Tibial nerve (tissue), 4 donors: ENCODE data around the gene FOXE3. TPM values are rescaled to one million over a fixed set of nuclear protein-coding genes. Genes with fewer than 3 reads are reported as not detected.
A peak's percentile ranks its signal among the peaks of the same experiment; 100 is the strongest.

Experiments used
- DNase-seq, 2 donors: peaks; one replicate each; pipeline ENCODE4 v3.0.0-alpha.2; 2019; ENCODE audit warnings: low spot score in 2 of 2
- H3K27ac ChIP-seq, 4 donors: fragments of 200-600 bp; sonication (generic) in 3 of 4; one replicate each; pipeline ENCODE4 v1.5.1; 2017 to 2019; ENCODE audit warnings: mild to moderate bottlenecking in 1 of 4
- H3K27me3 ChIP-seq, 2 donors: fragments of 200-600 bp; sonication (generic) in 1 of 2; one replicate each; pipeline versions ENCODE4 v1.5.1 to v1.6.0; 2017 to 2019
- H3K36me3 ChIP-seq, 3 donors: fragments of 200-600 bp; sonication (generic); one replicate each; pipeline ENCODE4 v1.5.1; 2018 to 2019
- H3K4me1 ChIP-seq, 4 donors: fragments of 200-600 bp; sonication (generic) in 3 of 4; one replicate each; pipeline ENCODE4 v1.5.1; 2017 to 2019
- H3K4me3 ChIP-seq, 4 donors: fragments of 200-600 bp; sonication (generic) in 3 of 4; one replicate each; pipeline ENCODE4 v1.5.1; 2017 to 2019; ENCODE audit warnings: mild to moderate bottlenecking in 1 of 4, moderate library complexity in 1 of 4
- H3K9me3 ChIP-seq, 4 donors: fragments of 200-600 bp; sonication (generic) in 3 of 4; one replicate each; pipeline ENCODE4 v1.5.1; 2017 to 2019
- CTCF ChIP-seq, 5 experiments: fragments of 200-600 bp in 3 of 5; fragments of 450-650 bp in 2 of 5; sonication (generic) in 3 of 5; IDR thresholded peaks; one replicate each; pipeline ENCODE4 v1.5.1; 2016 to 2019; ENCODE audit warnings: antibody characterized with exemption in 5 of 5, mild to moderate bottlenecking in 3 of 5, moderate library complexity in 2 of 5
- EP300 ChIP-seq, 2 donors: sonication (generic); formaldehyde crosslinking; IDR thresholded peaks; one replicate each; pipeline ENCODE4 v1.6.1; 2017; ENCODE audit warnings: antibody characterized with exemption in 2 of 2, mild to moderate bottlenecking in 1 of 2
- POLR2A ChIP-seq, 2 donors: fragments of 450-650 bp; IDR thresholded peaks; one replicate each; pipeline ENCODE4 v1.6.1; 2017; ENCODE audit warnings: antibody characterized with exemption in 2 of 2, mild to moderate bottlenecking in 2 of 2, moderate library complexity in 2 of 2
- WGBS, 2 donors: methylation state at CpG; one replicate each; pipeline ENCODE4 v1.1.5; 2018; 5-methylcytosine and 5-hydroxymethylcytosine counted together
- total RNA-seq, 4 donors: library from RNA; depleted of rRNA; stranded (reverse); fragments of >200 nt; gene quantifications; one replicate each; pipeline ENCODE4 v1.1.0, GENCODE V29; 2016

Gene FOXE3
- total RNA-seq, 4 donors from 2014 or later = 0.21 to 0.98 TPM; not detected in 2

- no peaks in the 10 kb centered on the region for H3K36me3 ChIP-seq
- H3K4me3 ChIP-seq = peak overlapping the region; percentile 16 to 79 (median 23)
- WGBS, 2 donors = 67 to 74% methylated on average over 14 to 17 of the region's 17 CpGs
- no peak for DNase-seq
- H3K4me1 ChIP-seq = peaks cover 0 to 60% (median 39%) of the 10 kb centered on the region in 4 donors
- peak overlapping the region in 2 of 4 donors; percentile 39 to 71 for H3K27ac ChIP-seq
- H3K9me3 ChIP-seq = no peaks in the 10 kb centered on the region
- peaks cover 0 to 60% of the 10 kb centered on the region in 2 donors for H3K27me3 ChIP-seq
- TF ChIP-seq POLR2A (IDR thresholded peaks at IDR 0.05) = no peak
- no peak for TF ChIP-seq CTCF (IDR thresholded peaks at IDR 0.05)
- TF ChIP-seq EP300 (IDR thresholded peaks at IDR 0.05) = no peak
Measured at GRCh38 chr1:47433037-47433421, 16.9 kb downstream of the FOXE3 start.

GRCh38 chr1:47433477-47434050 lies 17.5 kb downstream of the FOXE3 start:
- Histone ChIP-seq H3K27me3 (peaks cover 0 to 62% of the 10 kb centered on the region in 2 donors), H3K4me3 (peak overlapping the region; percentile 17 to 79 (median 26)), H3K4me1 (peaks cover 0 to 61% (median 39%) of the 10 kb centered on the region in 4 donors), H3K36me3 (no peaks in the 10 kb centered on the region), H3K9me3 (no peaks in the 10 kb centered on the region), H3K27ac (peak overlapping the region in 1 of 4 donors; percentile 71)
- 52 to 57% methylated on average over 27 to 30 of the region's 30 CpGs for WGBS, 2 donors
- DNase-seq = no peak
- TF ChIP-seq CTCF (IDR thresholded peaks at IDR 0.05) (no peak), POLR2A (IDR thresholded peaks at IDR 0.05) (no peak), EP300 (IDR thresholded peaks at IDR 0.05) (no peak)

- TF ChIP-seq CTCF (IDR thresholded peaks at IDR 0.05) (no peak), EP300 (IDR thresholded peaks at IDR 0.05) (peak in 1 of 2 donors; percentile 17)
- peak in 1 of 2 donors; percentile 23 for DNase-seq
- H3K27ac ChIP-seq = peak overlapping the region in 2 of 4 donors; percentile 33 to 71
- H3K4me1 ChIP-seq = peaks cover 0 to 66% (median 39%) of the 10 kb centered on the region in 4 donors
- no peaks in the 10 kb centered on the region for H3K9me3 ChIP-seq
- WGBS, 2 donors = 21 to 27% methylated on average over 49 to 51 of the region's 51 CpGs
- peaks cover 0 to 66% of the 10 kb centered on the region in 2 donors for H3K27me3 ChIP-seq
- H3K4me3 ChIP-seq = peak overlapping the region; percentile 17 to 79 (median 26)
- no peaks in the 10 kb centered on the region for H3K36me3 ChIP-seq
Measured at GRCh38 chr1:47434051-47434842, 18.2 kb downstream of the FOXE3 start.

GRCh38 chr1:47435506-47436303 lies 19.6 kb downstream of the FOXE3 start:
- 50 to 72% methylated on average over 6 of the region's 6 CpGs for WGBS, 2 donors
- TF ChIP-seq POLR2A (IDR thresholded peaks at IDR 0.05) (no peak), EP300 (IDR thresholded peaks at IDR 0.05) (no peak)
- Histone ChIP-seq H3K36me3 (no peaks in the 10 kb centered on the region), H3K27ac (peak overlapping the region in 2 of 4 donors; percentile 18 to 84), H3K4me3 (peak overlapping the region in 3 of 4 donors; percentile 49 to 79 (median 79)), H3K4me1 (peaks cover 0 to 68% (median 39%) of the 10 kb centered on the region in 4 donors), H3K27me3 (peaks cover 0 to 73% of the 10 kb centered on the region in 2 donors), H3K9me3 (no peaks in the 10 kb centered on the region)
- DNase-seq = no peak

GRCh38 chr1:47436304-47436978 lies 20.4 kb downstream of the FOXE3 start:
- DNase-seq = peak; percentile 72 to 81
- H3K4me1 ChIP-seq = peaks cover 0 to 65% (median 36%) of the 10 kb centered on the region in 4 donors

More at GRCh38 chr1:47436304-47436978, 20.4 kb downstream of the FOXE3 start:
- WGBS, 2 donors = 6% methylated on average over 23 of the region's 23 CpGs
- H3K36me3 ChIP-seq = no peaks in the 10 kb centered on the region
- peak; percentile 74 to 93 (median 89) for TF ChIP-seq CTCF (IDR thresholded peaks at IDR 0.05)
- no peak for TF ChIP-seq EP300 (IDR thresholded peaks at IDR 0.05)
- H3K27me3 ChIP-seq = peaks cover 0 to 76% of the 10 kb centered on the region in 2 donors
- no peaks in the 10 kb centered on the region for H3K9me3 ChIP-seq
- peak overlapping the region; percentile 49 to 79 (median 68) for H3K4me3 ChIP-seq
- peak overlapping the region; percentile 49 to 84 (median 82) for H3K27ac ChIP-seq
